ENCODE data around the gene HSD17B1.
"Not testable (repeated sequence)": the region's sequence is repeated elsewhere in the genome, so short reads cannot be mapped to it uniquely, and the experiment has no call there.

GRCh38 chr17:42545755-42546505, 6.8 kb upstream of the HSD17B1 start:
- not testable (repeated sequence) for TF ChIP-seq CTCF, POLR2A (IDR thresholded peaks at IDR 0.05)
